Ectodermal cell (in vitro differentiated cells): ENCODE measurements around the gene TUT1.
"Not testable (repeated sequence)": the region's sequence is repeated elsewhere in the genome, so short reads cannot be mapped to it uniquely, and the experiment has no call there.

Experiments
- H3K27ac ChIP-seq: 2 replicates; pipeline ENCODE4 v1.7.0; 2013; ENCODE audit warnings: mild to moderate bottlenecking, low read depth, low read length; ENCODE audit not compliant: insufficient read depth, poor library complexity, severe bottlenecking
- H3K27me3 ChIP-seq: 2 replicates; pipeline ENCODE4 v1.7.0; 2013; ENCODE audit warnings: mild to moderate bottlenecking, low read length; ENCODE audit not compliant: insufficient read depth, control insufficient read depth, poor library complexity, severe bottlenecking
- H3K36me3 ChIP-seq: one replicate; pipeline ENCODE4 v1.7.0; 2013; ENCODE audit warnings: low read length; ENCODE audit not compliant: control insufficient read depth, insufficient read depth
- H3K4me1 ChIP-seq: one replicate; pipeline ENCODE4 v1.7.0; 2013; ENCODE audit warnings: low read length; ENCODE audit not compliant: control insufficient read depth, insufficient read depth
- H3K4me3 ChIP-seq: 2 replicates; pipeline ENCODE4 v1.7.0; 2013; ENCODE audit warnings: low read depth, low read length, control low read depth; ENCODE audit not compliant: insufficient read depth
- H3K9me3 ChIP-seq: 2 replicates; pipeline ENCODE4 v1.7.0; 2013; ENCODE audit warnings: mild to moderate bottlenecking, low read length, moderate library complexity; ENCODE audit not compliant: control insufficient read depth
- WGBS, 2 experiments: methylation state at CpG; one replicate each; pipeline ENCODE4 v1.1.7; 2013; ENCODE audit warnings: missing lambda C conversion rate in 2 of 2; 5-methylcytosine and 5-hydroxymethylcytosine counted together

TUT1 gene

DNA sequence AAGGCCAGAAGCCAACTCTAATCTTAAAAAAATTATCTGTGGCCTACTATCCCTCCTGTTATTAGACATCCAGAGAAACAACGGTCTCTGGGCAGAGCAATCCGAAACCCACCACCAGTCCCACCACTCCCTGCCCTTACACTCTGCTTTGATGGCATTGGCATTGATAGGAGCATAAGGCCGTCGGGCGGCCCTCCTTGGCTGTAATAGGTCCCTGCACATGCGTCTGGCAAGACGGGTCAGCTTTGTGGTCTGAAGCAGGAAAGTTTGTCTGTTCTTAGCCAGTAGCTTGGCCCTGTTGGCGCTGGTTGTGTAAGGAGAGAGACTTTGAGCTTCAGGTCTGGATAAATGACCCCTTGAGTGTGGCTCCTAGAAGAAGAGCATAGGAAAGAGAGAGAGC is 3.8 kb upstream of the TUT1 start:
- H3K36me3 ChIP-seq, result peaks cover 39% of the 10 kb centered on the region
- WGBS, 2 experiments, result 94 to 97% methylated on average over 8 of the region's 8 CpGs
- no peak overlapping the region for H3K4me3 ChIP-seq
- H3K4me1 ChIP-seq, result peaks cover 14% of the 10 kb centered on the region
- H3K27ac ChIP-seq, result no peak overlapping the region
- H3K27me3 ChIP-seq, result no peaks in the 10 kb centered on the region
- no peaks in the 10 kb centered on the region for H3K9me3 ChIP-seq

DNA sequence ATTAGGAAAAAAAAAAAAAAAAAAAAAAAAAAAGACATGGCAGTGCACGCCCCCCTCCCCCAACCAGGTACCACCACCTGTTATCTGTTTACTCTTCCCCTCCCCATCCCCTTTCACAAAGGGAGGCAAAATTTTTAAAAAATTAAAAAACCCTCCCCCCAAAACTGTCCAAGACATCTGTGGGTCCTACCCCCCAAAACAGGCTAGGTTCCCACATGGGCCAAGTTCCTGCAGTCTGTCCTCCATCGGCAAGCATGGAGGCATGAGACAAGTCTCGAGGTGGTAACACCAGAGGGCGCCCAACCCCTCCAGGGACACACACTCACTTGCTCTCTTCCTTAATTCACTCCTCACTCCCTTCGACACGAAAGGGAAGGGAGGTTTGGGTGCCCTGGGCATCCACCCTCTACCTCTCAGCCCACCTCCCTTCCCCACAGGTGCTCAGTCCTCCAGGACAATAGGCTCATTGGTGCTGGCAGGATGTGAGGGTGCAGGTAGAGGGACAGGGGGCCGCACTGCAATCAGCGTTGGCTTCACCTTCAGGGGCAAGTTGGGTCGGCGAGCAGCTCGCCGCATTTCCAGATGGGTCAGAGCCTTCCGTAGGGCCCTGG is 2.2 kb upstream of the TUT1 start:
- 67 to 69% methylated on average over 13 of the region's 13 CpGs for WGBS, 2 experiments
- Histone ChIP-seq H3K9me3 (no peaks in the 10 kb centered on the region), H3K4me3 (no peak overlapping the region), H3K36me3 (peaks cover 36% of the 10 kb centered on the region), H3K27ac (peak overlapping the region; percentile 44), H3K27me3 (no peaks in the 10 kb centered on the region), H3K4me1 (peaks cover 3% of the 10 kb centered on the region)

- Histone ChIP-seq H3K36me3 (peaks cover 32% of the 10 kb centered on the region), H3K4me1 (peaks cover 3% of the 10 kb centered on the region), H3K4me3 (no peak overlapping the region), H3K27ac (no peak overlapping the region), H3K9me3 (no peaks in the 10 kb centered on the region), H3K27me3 (no peaks in the 10 kb centered on the region)
- WGBS, 2 experiments, result 90 to 91% methylated on average over 8 of the region's 8 CpGs
Measured at GRCh38 chr11:62592989-62593421, 1.7 kb upstream of the TUT1 start.

- Histone ChIP-seq H3K27me3 (no peaks in the 10 kb centered on the region), H3K27ac (peak overlapping the region; percentile 91), H3K36me3 (peaks cover 33% of the 10 kb centered on the region), H3K4me1 (peaks cover 3% of the 10 kb centered on the region), H3K9me3 (no peaks in the 10 kb centered on the region), H3K4me3 (peak overlapping the region; percentile 54)
- 33 to 39% methylated on average over 16 to 17 of the region's 17 CpGs for WGBS, 2 experiments
Measured at GRCh38 chr11:62592146-62592815, 958 bp upstream of the TUT1 start.

GRCh38 chr11:62588966-62589637 is 2.2 kb downstream of the TUT1 start:
- Histone ChIP-seq H3K4me1 (peaks cover 3% of the 10 kb centered on the region), H3K4me3 (no peak overlapping the region), H3K9me3 (no peaks in the 10 kb centered on the region), H3K27ac (no peak overlapping the region), H3K36me3 (peaks cover 21% of the 10 kb centered on the region), H3K27me3 (no peaks in the 10 kb centered on the region)
- WGBS, 2 experiments, result 77 to 83% methylated on average over 17 to 18 of the region's 18 CpGs

GRCh38 chr11:62585356-62585755 is 6.0 kb downstream of the TUT1 start:
- not testable (repeated sequence) for H3K27ac ChIP-seq, H3K4me1 ChIP-seq, H3K9me3 ChIP-seq, H3K27me3 ChIP-seq, H3K4me3 ChIP-seq
- 93% methylated on average over 7 of the region's 7 CpGs for WGBS, 2 experiments
- peaks cover 24% of the 10 kb centered on the region for H3K36me3 ChIP-seq

DNA sequence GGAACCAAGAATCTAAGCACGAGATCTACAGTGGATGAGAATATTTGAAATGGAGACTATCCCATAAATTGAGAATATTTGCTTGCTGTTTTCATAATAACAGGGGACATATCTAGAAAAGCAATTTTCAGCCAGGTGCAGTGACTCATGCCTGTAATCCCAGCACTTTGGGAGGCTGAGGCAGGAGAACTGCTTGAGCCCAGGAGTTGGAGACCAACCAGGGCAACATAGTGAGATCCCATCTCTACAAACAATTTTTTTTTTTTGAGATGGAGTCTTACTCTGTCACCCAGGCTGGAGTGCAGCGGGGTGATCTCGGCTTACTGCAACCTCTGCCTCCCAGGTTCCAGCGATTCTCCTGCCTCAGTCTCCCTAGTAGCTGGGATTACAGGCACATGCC is 9.6 kb downstream of the TUT1 start:
- peaks cover 39% of the 10 kb centered on the region for H3K36me3 ChIP-seq
- not testable (repeated sequence) for H3K4me3 ChIP-seq, H3K9me3 ChIP-seq, H3K27ac ChIP-seq, H3K4me1 ChIP-seq, H3K27me3 ChIP-seq
- WGBS, 2 experiments, result 94 to 96% methylated on average over 4 of the region's 4 CpGs

DNA sequence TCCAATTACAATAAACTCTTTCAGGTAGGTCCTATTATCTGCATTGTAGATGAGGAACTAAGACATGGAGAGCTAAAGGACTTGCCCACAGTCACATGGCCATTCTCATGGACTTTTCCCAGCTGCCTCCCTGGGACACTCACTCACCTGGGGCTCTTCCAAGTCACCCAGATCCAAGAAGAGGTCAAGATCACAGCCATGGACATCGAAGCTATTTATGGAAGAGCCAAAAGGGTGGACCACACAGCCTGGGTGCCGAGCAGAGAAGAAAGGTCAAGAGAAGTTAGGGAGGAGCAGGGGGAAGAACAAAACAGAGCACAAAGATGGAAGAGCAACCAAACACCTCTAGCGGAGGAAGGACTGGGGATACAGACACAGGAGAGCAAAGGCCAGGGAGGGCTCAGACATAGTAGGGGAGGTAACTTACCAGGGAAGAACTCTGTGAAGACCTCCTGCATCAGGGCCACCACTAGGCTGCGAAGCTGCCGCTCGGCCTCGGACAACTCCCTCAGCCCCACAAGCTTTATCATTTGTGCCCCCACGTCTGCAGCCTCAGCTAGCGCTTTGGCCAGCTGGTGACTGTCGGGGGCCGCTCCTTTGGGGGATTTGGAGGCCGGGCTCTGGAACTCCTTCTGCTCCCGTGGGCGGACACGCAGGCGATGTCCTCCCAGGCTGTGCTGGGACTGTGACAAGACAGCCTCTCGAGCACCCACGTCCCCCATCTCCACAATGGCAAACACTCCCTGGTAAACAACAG is 10.2 kb downstream of the TUT1 start:
- no peaks in the 10 kb centered on the region for H3K27me3 ChIP-seq
- no peaks in the 10 kb centered on the region for H3K4me1 ChIP-seq
- H3K4me3 ChIP-seq, result no peak overlapping the region
- WGBS, 2 experiments, result 96% methylated on average over 18 of the region's 18 CpGs
- no peak overlapping the region for H3K27ac ChIP-seq
- no peaks in the 10 kb centered on the region for H3K9me3 ChIP-seq
- peaks cover 41% of the 10 kb centered on the region for H3K36me3 ChIP-seq

DNA sequence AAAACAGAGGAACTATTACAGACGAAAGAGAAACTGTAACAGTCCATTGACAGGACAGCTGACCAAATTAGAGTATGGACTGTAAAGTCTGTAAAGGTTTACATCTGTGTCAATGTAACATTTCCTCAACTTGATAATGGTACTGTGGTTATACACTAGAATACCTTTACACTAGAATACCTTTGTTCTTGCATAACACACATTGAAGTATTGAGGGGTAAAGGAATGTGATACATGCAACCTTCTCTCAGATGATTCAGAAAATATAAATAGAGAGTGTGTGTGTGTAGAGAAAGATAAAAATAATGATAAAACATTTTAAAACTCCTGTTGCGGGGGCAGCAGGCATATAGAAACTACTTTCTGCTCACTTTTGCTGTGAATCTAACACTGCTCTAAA is 12.1 kb downstream of the TUT1 start:
- Histone ChIP-seq H3K36me3 (peaks cover 36% of the 10 kb centered on the region), H3K27ac (no peak overlapping the region), H3K9me3 (no peaks in the 10 kb centered on the region), H3K4me3 (no peak overlapping the region), H3K4me1 (peaks cover 8% of the 10 kb centered on the region), H3K27me3 (no peaks in the 10 kb centered on the region)
- WGBS, 2 experiments, result 96% methylated on average over 1 to 2 of the region's 2 CpGs

DNA sequence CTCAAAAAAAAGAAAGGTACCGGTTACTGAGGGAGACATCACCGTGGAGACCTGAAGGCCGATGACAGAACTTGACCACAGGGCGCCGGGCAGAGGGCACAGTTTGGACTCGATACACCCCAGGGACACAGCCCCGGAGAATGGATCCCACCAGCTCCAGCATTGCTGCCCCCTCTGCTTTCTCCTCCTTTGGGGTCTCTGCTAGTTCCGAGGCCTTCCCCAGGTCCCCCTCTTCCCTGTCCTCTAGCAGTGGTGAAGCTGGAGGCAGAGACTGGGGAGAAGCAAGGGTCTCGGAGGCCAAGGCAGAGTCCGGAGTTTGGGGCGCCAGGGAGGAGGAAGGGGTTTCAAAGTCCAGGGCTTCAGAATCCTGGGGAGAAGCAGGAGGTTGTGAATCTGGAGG is 12.8 kb downstream of the TUT1 start:
- Histone ChIP-seq H3K4me1 (peaks cover 8% of the 10 kb centered on the region), H3K27ac (no peak overlapping the region), H3K36me3 (peaks cover 36% of the 10 kb centered on the region), H3K4me3 (no peak overlapping the region), H3K27me3 (no peaks in the 10 kb centered on the region), H3K9me3 (no peaks in the 10 kb centered on the region)
- 96% methylated on average over 11 of the region's 11 CpGs for WGBS, 2 experiments
